NK-92 (cell line): Measurements from ENCODE around the gene CIROP.

Experiments used
- DNase-seq: peaks from one replicate; lab custom pipeline; 2025; ENCODE audit not compliant: unreplicated experiment; lab: John Stamatoyannopoulos, UW

The CIROP gene

GRCh38 chr14:23093991-23094665 lies 10.7 kb downstream of the CIROP start:
- no peak for DNase-seq

- DNase-seq = no peak
Measured at GRCh38 chr14:23093526-23093925, 11.3 kb downstream of the CIROP start.

GRCh38 chr14:23093104-23093503 lies 11.7 kb downstream of the CIROP start:
- DNase-seq = no peak

- no peak for DNase-seq
Measured at GRCh38 chr14:23091294-23092225, 13.2 kb downstream of the CIROP start.

GRCh38 chr14:23090254-23090636 lies 14.5 kb downstream of the CIROP start:
- no peak for DNase-seq

GRCh38 chr14:23089498-23090253 lies 15.1 kb downstream of the CIROP start:
- no peak for DNase-seq

GRCh38 chr14:23086565-23086964 lies 18.2 kb downstream of the CIROP start:
- no peak for DNase-seq

- no peak for DNase-seq
Measured at GRCh38 chr14:23085458-23085857, 19.3 kb downstream of the CIROP start.

DNA sequence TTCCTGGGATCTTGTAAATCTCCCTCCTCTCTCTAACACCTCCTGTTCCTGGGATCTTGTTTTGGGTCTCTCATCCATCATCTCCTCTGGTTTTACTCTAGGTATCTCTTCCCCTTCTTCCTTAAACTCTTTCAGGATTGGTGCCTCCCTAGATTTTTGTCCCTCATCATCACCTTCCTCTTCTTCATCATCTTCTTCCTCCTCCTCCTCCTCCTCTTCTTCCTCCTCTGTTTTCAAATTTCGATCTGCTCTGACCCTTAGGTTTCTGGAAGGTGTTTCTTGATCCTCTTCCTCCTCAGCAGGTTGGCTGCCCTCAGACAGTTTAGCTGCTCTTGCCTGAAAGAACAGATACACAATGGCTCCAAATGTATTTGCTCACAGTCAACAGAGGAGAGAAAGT lies 24.3 kb downstream of the CIROP start:
- no peak for DNase-seq

GRCh38 chr14:23079716-23080115 lies 25.1 kb downstream of the CIROP start:
- no peak for DNase-seq

- no peak for DNase-seq
Measured at GRCh38 chr14:23078692-23079116, 26.1 kb downstream of the CIROP start.

- DNase-seq = no peak
Measured at GRCh38 chr14:23077962-23078361, 26.8 kb downstream of the CIROP start.

- no peak for DNase-seq
Measured at GRCh38 chr14:23076785-23077408, 27.9 kb downstream of the CIROP start.

DNA sequence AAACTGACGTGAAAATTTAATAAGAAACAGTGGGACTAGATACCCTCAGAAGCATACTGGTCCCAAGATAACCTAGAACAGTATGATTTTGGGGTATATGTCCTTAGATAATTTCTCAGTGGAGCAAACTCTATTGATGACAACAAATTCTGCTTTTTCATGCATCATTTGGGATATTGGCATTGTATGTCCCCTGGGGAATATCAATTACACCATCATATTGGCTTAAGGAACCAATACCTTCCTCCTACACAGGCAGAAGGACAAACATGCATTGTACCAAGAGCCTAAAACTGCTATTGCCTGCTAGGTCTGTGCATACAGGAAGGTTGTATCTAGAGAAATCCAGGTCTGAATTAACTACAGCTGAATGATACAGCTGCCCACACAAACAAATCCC lies 29.9 kb downstream of the CIROP start:
- DNase-seq = no peak

DNA sequence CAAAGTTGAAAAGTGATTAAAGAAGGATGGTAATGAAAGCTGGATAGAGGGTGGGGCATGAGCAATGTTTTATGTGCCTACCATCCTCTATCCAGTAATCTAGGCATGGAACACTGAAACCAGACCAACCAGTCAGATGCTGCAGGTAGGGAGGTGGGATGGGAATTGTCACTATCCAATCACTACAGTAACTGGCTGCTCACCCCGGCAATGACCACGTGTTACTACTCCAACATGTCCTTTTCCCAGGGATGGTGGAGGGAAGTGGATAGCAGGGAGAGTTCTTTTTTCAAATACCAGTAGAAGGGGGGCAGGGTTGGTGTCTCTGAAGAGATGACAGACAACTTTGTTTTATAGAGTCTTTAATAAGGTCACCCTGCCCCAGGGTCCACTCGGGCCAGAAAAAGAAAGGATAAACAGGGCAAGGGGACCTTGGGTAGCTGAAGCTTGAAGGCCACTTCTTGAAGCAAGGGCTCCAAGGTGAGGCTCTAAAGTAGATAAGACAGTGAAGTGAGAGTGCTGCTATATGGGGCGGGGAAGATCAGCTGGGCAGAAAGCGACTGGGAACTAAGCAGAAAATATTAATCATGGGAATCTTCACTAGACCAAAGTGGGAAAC lies 32.8 kb downstream of the CIROP start:
- DNase-seq = no peak

DNA sequence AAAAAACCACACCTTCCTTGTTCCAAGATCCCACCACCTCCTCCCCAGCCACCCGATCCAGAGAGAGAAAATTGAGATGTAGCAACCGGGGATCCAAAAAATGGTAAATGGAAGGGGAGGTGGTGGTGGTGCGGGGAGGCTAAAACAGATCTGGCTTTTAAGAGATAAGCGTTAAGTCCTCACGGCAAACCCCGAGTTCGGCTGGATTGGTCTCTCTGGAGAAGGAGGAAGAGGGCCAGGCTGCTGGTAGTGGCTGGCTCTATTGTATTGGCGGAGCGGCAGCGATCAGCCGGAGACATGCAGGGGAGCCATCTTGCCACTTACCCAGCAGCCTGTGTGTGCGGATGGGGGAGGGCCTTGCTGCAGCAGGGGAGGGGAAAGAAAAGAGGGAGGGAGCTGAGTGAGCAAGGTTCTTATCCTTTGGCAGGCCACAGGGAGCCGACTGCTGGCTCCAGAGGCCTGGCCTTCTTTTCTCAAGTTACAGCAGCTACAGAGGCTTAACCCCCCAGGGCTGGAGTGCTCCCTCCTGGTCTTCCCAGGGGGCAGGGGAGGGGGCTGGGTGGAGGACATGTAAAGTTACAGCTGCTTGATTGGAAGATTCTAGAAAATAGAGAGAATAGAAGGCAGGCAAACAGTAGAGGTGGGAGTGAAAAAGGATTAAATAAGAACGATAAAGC lies 33.4 kb downstream of the CIROP start:
- no peak for DNase-seq

GRCh38 chr14:23070262-23071129 lies 34.3 kb downstream of the CIROP start:
- DNase-seq = no peak

DNA sequence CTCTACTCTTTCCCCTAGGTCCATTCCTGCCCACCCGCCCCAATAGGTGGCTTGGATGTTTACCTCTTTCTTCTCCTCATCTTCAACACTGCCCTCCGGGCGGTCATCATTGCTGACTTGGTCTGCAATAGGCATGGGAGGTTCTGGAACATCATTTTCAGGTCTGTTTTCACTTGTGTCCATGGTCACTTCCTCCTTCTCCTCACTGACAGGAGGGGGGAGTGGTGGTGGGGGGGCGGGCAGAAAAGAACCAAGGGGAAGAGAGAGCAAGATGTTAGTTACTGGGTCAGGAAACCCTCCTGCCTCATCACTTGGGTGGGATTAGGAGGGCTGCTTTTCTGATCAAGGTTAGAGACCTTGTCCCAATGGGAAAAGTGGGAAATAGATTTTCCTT lies 35.4 kb downstream of the CIROP start:
- DNase-seq = no peak

- DNase-seq = no peak
Measured at GRCh38 chr14:23068789-23069412, 35.9 kb downstream of the CIROP start.
